CD1c-positive myeloid dendritic cell (primary cell): ENCODE results near the gene AXL.

Source experiments
- DNase-seq: peaks from one replicate; pipeline ENCODE4 v3.0.0-alpha.2; 2016; ENCODE audit errors: extremely low spot score

The AXL gene

GRCh38 chr19:41308450-41309179, 89.6 kb downstream of the AXL start:
- DNase-seq = peak; percentile 97

- peak; percentile 61 for DNase-seq
These were observed 90.4 kb downstream of the AXL start for GRCh38 chr19:41309180-41310032.

- DNase-seq = peak; percentile 93
These were observed 91.2 kb downstream of the AXL start, which contains the start of gene CCDC97 for GRCh38 chr19:41310033-41310831. TSS of gene CCDC97 (plus strand) at chr19:41310172. CDS start at chr19:41310311, 139 bp downstream.

GRCh38 chr19:41311072-41311471, 92.0 kb downstream of the AXL start:
- DNase-seq = no peak
